Caco-2 (cell line): ENCODE measurements around the gene RAD18. TPM values are rescaled to one million over a fixed set of nuclear protein-coding genes. Genes with fewer than 3 reads are reported as not detected.

Experiments used
- BruUV-seq: library from RNA; stranded (reverse); fragments of 400-500 nt; replicated peaks from 2 replicates; lab custom pipeline; 2021; lab: Mats Ljungman, UMichigan
- CTCF ChIA-PET: fragments of 300-600 bp; sonication (Branson Sonifier 250); formaldehyde crosslinking; loops from one replicate; lab custom pipeline; 2022; ENCODE audit warnings: antibody characterized with exemption; lab: Charles Lee
- POLR2A ChIA-PET: fragments of 300-600 bp; sonication (Branson Sonifier 250); formaldehyde crosslinking; loops from one replicate; lab custom pipeline; 2022; ENCODE audit warnings: antibody characterized with exemption; lab: Charles Lee
- DNase-seq, 2 experiments: peaks; one replicate each; pipeline versions ENCODE4 v3.0.0 to v3.0.0-alpha.2; 2020 to 2022
- H3K27me3 ChIP-seq: replicated peaks from 2 replicates; pipeline ENCODE4 v1.6.0; 2011; ENCODE audit warnings: low read length; ENCODE audit not compliant: control insufficient read depth, insufficient read depth
- H3K36me3 ChIP-seq: 2 replicates; pipeline ENCODE4 v1.5.1; 2011; ENCODE audit warnings: low read length; ENCODE audit not compliant: control insufficient read depth, insufficient read depth
- H3K4me1 ChIP-seq: fragments of 250-450 bp; sonication (Bioruptor Pico); 2 replicates; pipeline ENCODE4 v1.5.1; 2020; ENCODE audit warnings: mild to moderate bottlenecking
- H3K4me3 ChIP-seq: 2 replicates; pipeline ENCODE4 v1.5.1; 2011; ENCODE audit warnings: low read depth, mild to moderate bottlenecking, control low read depth, low read length
- H3K9me3 ChIP-seq: fragments of 250-450 bp; sonication (Bioruptor Pico); 2 replicates; pipeline ENCODE4 v1.5.1; 2020; ENCODE audit warnings: mild to moderate bottlenecking, moderate library complexity
- H3K27ac Mint-ChIP-seq: one replicate; pipeline ENCODE4 v1.8.0; 2022; ENCODE audit warnings: mixed read lengths; ENCODE audit not compliant: unreplicated experiment
- H3K27me3 Mint-ChIP-seq: one replicate; pipeline ENCODE4 v1.8.0; 2022; ENCODE audit warnings: mixed read lengths; ENCODE audit not compliant: insufficient read depth, unreplicated experiment
- H3K36me3 Mint-ChIP-seq: one replicate; pipeline ENCODE4 v1.8.0; 2022; ENCODE audit warnings: mild to moderate bottlenecking, mixed read lengths; ENCODE audit not compliant: insufficient read depth, unreplicated experiment
- H3K4me1 Mint-ChIP-seq: one replicate; pipeline ENCODE4 v1.8.0; 2022; ENCODE audit warnings: low read depth, mixed read lengths; ENCODE audit not compliant: unreplicated experiment
- H3K4me3 Mint-ChIP-seq: one replicate; pipeline ENCODE4 v1.8.0; 2022; ENCODE audit warnings: mild to moderate bottlenecking, moderate library complexity, mixed read lengths; ENCODE audit not compliant: unreplicated experiment
- H3K9me3 Mint-ChIP-seq: one replicate; pipeline ENCODE4 v1.8.0; 2022; ENCODE audit warnings: mixed read lengths; ENCODE audit not compliant: unreplicated experiment
- CTCF ChIP-seq, 2 experiments: fragments of 200-600 bp in 1 of 2; IDR thresholded peaks; 1 replicate in 1 of 2; 2 replicates in 1 of 2; pipeline versions ENCODE4 v1.5.1 to v1.8.0; 2011 to 2022; ENCODE audit warnings: antibody characterized with exemption in 1 of 2, control low read depth in 1 of 2, inconsistent platforms in 1 of 2, low read depth in 1 of 2, low read length in 1 of 2, mild to moderate bottlenecking in 1 of 2, moderate library complexity in 1 of 2; ENCODE audit not compliant: insufficient read depth in 1 of 2, severe bottlenecking in 1 of 2, unreplicated experiment in 1 of 2
- intact Hi-C: fragments of 100-400 bp; cut with micrococcal nuclease; formaldehyde crosslinking; loops from one replicate; pipeline ENCODE4 v1.10.0; 2022; ENCODE audit not compliant: unreplicated experiment
- total RNA-seq: library from RNA; stranded (reverse); gene quantifications from 2 replicates; pipeline ENCODE4 v1.2.3, GENCODE V29; 2022

The RAD18 gene
- total RNA-seq, 1 experiment from 2014 or later, result 19.3 TPM

- H3K4me3 ChIP-seq, result no peak overlapping the region
- H3K36me3 ChIP-seq, result no peaks in the 10 kb centered on the region
- no peaks in the 10 kb centered on the region for H3K9me3 ChIP-seq
- BruUV-seq, result no TSS peak
- ChIA-PET POLR2A (no interaction called here), CTCF (no interaction called here)
- intact Hi-C loops, result loop anchor here (10.0 kb wide), 1 partner anchor 218 kb away; no protein-coding TSS in a partner anchor
- no peak for TF ChIP-seq CTCF (IDR thresholded peaks at IDR 0.05; ENCODE audit: insufficient read depth in 1 of 2, low read depth in 1 of 2, low read length in 1 of 2, severe bottlenecking in 1 of 2, unreplicated experiment in 1 of 2)
- H3K4me3 Mint-ChIP-seq, result no peak overlapping the region
- DNase-seq, result no peak
- no peaks in the 10 kb centered on the region for H3K36me3 Mint-ChIP-seq
- H3K27me3 Mint-ChIP-seq, result no peaks in the 10 kb centered on the region
- H3K27ac Mint-ChIP-seq, result no peak overlapping the region
- no peaks in the 10 kb centered on the region for H3K27me3 ChIP-seq
- H3K4me1 ChIP-seq, result peaks cover 12% of the 10 kb centered on the region
- no peaks in the 10 kb centered on the region for H3K9me3 Mint-ChIP-seq
- peaks cover 6% of the 10 kb centered on the region for H3K4me1 Mint-ChIP-seq
Observed at GRCh38 chr3:8882642-8883041, 80.6 kb downstream of the RAD18 start.

- Mint-ChIP-seq H3K27ac (no peak overlapping the region), H3K4me1 (peaks cover 6% of the 10 kb centered on the region), H3K4me3 (no peak overlapping the region), H3K36me3 (no peaks in the 10 kb centered on the region), H3K9me3 (no peaks in the 10 kb centered on the region), H3K27me3 (no peaks in the 10 kb centered on the region)
- Histone ChIP-seq H3K9me3 (no peaks in the 10 kb centered on the region), H3K27me3 (no peaks in the 10 kb centered on the region), H3K36me3 (no peaks in the 10 kb centered on the region), H3K4me3 (no peak overlapping the region), H3K4me1 (peaks cover 12% of the 10 kb centered on the region)
- no TSS peak for BruUV-seq
- intact Hi-C loops, result loop anchor here (10.0 kb wide), 1 partner anchor 217 kb away; no protein-coding TSS in a partner anchor
- POLR2A ChIA-PET, result no interaction called here
- no peak for TF ChIP-seq CTCF (IDR thresholded peaks at IDR 0.05; ENCODE audit: insufficient read depth in 1 of 2, low read depth in 1 of 2, low read length in 1 of 2, severe bottlenecking in 1 of 2, unreplicated experiment in 1 of 2)
- peak in 1 of 2 experiments; percentile 47 for DNase-seq
- CTCF ChIA-PET, result no interaction called here
Observed at GRCh38 chr3:8882171-8882593, 81.1 kb downstream of the RAD18 start.

- no peak overlapping the region for H3K27ac Mint-ChIP-seq
- peaks cover 10% of the 10 kb centered on the region for H3K36me3 Mint-ChIP-seq
- Histone ChIP-seq H3K4me3 (no peak overlapping the region), H3K36me3 (no peaks in the 10 kb centered on the region), H3K27me3 (no peaks in the 10 kb centered on the region), H3K4me1 (peaks cover 15% of the 10 kb centered on the region), H3K9me3 (no peaks in the 10 kb centered on the region)
- no peaks in the 10 kb centered on the region for H3K9me3 Mint-ChIP-seq
- H3K4me1 Mint-ChIP-seq, result peaks cover 8% of the 10 kb centered on the region
- BruUV-seq, result no TSS peak
- intact Hi-C loops, result no loop called here
- H3K4me3 Mint-ChIP-seq, result no peak overlapping the region
- ChIA-PET CTCF (no interaction called here), POLR2A (no interaction called here)
- no peak for TF ChIP-seq CTCF (IDR thresholded peaks at IDR 0.05; ENCODE audit: insufficient read depth in 1 of 2, low read depth in 1 of 2, low read length in 1 of 2, severe bottlenecking in 1 of 2, unreplicated experiment in 1 of 2)
- DNase-seq, result no peak
- no peaks in the 10 kb centered on the region for H3K27me3 Mint-ChIP-seq
Observed at GRCh38 chr3:8879347-8879944, 83.8 kb downstream of the RAD18 start.
